K562 (cell line): Measurements from ENCODE around the gene PHF12. TPM values are rescaled to one million over a fixed set of nuclear protein-coding genes. Genes with fewer than 3 reads are reported as not detected.

ENCODE experiments used
- ATAC-seq: fragments of 200-7000 bp; cut with Tn5 transposase; 3 replicates; pipeline ENCODE4 v1.9.1; 2020; ENCODE audit warnings: moderate library complexity
- BruUV-seq: library from RNA; stranded (reverse); fragments of 400-500 nt; replicated peaks from 2 replicates; lab custom pipeline; 2021; lab: Mats Ljungman, UMichigan
- CTCF ChIA-PET: fragments of 300-600 bp; formaldehyde crosslinking; extraction: SDS; loops from one replicate; lab custom pipeline; 2021; ENCODE audit warnings: low intra/inter-chr PET ratio; lab: Yijun Ruan, JAX
- POLR2A ChIA-PET: fragments of 300-600, 350-650 bp; sonication (Branson Sonifier 250); formaldehyde crosslinking; extraction: SDS; loops from one replicate; lab custom pipeline; 2021; ENCODE audit warnings: antibody characterized with exemption, inconsistent platforms; lab: Yijun Ruan, JAX
- DNase-seq, 4 experiments: peaks; one replicate each; pipeline versions ENCODE4 v3.0.0 to v3.0.0-alpha.2; 2011 to 2018; ENCODE audit warnings: low spot score in 3 of 4, mixed read lengths in 3 of 4; ENCODE audit errors: extremely low read depth in 1 of 4
- FAIRE-seq: peaks from 2 replicates; lab custom pipeline; 2011; peaks lifted over from hg19 to GRCh38; lab: Jason Lieb, UNC
- H2AFZ ChIP-seq: 2 replicates; pipeline ENCODE4 v1.6.0; 2011; ENCODE audit warnings: low read depth, low read length, control low read depth, inconsistent platforms
- H3K27ac ChIP-seq: fragments of 200-600 bp; 3 replicates; pipeline ENCODE4 v1.8.0; 2011; ENCODE audit warnings: low read depth, mild to moderate bottlenecking, control low read depth, inconsistent platforms, low read length, moderate library complexity, mixed read lengths; ENCODE audit errors: extremely low read depth
- H3K27me3 ChIP-seq, 2 experiments: fragments of 300-600 bp in 1 of 2; 2 replicates in 1 of 2; 3 replicates in 1 of 2; pipeline versions ENCODE4 v1.6.0 to v1.8.0; 2011; ENCODE audit warnings: inconsistent platforms in 2 of 2, low read length in 2 of 2, mild to moderate bottlenecking in 1 of 2, mixed read lengths in 1 of 2, moderate library complexity in 1 of 2; ENCODE audit not compliant: control insufficient read depth in 2 of 2, insufficient read depth in 2 of 2
- H3K36me3 ChIP-seq: fragments of 300-600 bp; 3 replicates; pipeline ENCODE4 v1.8.0; 2011; ENCODE audit warnings: mild to moderate bottlenecking, low read length, inconsistent platforms; ENCODE audit not compliant: control insufficient read depth, insufficient read depth
- H3K4me1 ChIP-seq, 2 experiments: fragments of 200-600 bp in 1 of 2; replicated peaks in 1 of 2; 2 replicates in 1 of 2; 3 replicates in 1 of 2; pipeline versions ENCODE4 v1.5.1 to v1.8.0; 2011; ENCODE audit warnings: inconsistent platforms in 2 of 2, low read length in 2 of 2, mild to moderate bottlenecking in 1 of 2, mixed read lengths in 1 of 2, moderate library complexity in 1 of 2; ENCODE audit not compliant: control insufficient read depth in 2 of 2, insufficient read depth in 2 of 2
- H3K4me2 ChIP-seq: 2 replicates; pipeline ENCODE4 v1.6.1; 2011; ENCODE audit warnings: low read length, control low read depth, inconsistent platforms, mixed read lengths; ENCODE audit not compliant: insufficient read depth
- H3K4me3 ChIP-seq: fragments of 200-600 bp; sonication (generic), shearing (Covaris generic); 2 replicates; pipeline ENCODE4 v1.5.1; 2016; ENCODE audit warnings: control low read depth, inconsistent platforms
- H3K79me2 ChIP-seq: fragments of 200-600 bp; 3 replicates; pipeline ENCODE4 v1.8.0; 2011; ENCODE audit warnings: low read length, inconsistent platforms; ENCODE audit not compliant: control insufficient read depth, insufficient read depth
- H3K9ac ChIP-seq, 2 experiments: 2 replicates each; pipeline versions ENCODE4 v1.6.0 to v1.6.1; 2011; ENCODE audit warnings: low read depth in 2 of 2, low read length in 2 of 2, control low read depth in 1 of 2, inconsistent platforms in 1 of 2, mild to moderate bottlenecking in 1 of 2, mixed read lengths in 1 of 2; ENCODE audit not compliant: insufficient read depth in 1 of 2
- H3K9me1 ChIP-seq: one replicate; pipeline ENCODE4 v1.6.0; 2011; ENCODE audit warnings: inconsistent platforms, mild to moderate bottlenecking, low read length, moderate library complexity; ENCODE audit not compliant: control insufficient read depth, insufficient read depth
- H3K9me3 ChIP-seq: replicated peaks from 2 replicates; pipeline ENCODE4 v1.5.1; 2011; ENCODE audit warnings: low read depth, low read length, inconsistent platforms; ENCODE audit not compliant: control insufficient read depth, insufficient read depth
- H4K20me1 ChIP-seq: replicated peaks from 2 replicates; pipeline ENCODE4 v1.6.1; 2011; ENCODE audit warnings: low read length, inconsistent platforms, mixed read lengths; ENCODE audit not compliant: control insufficient read depth, insufficient read depth
- BRF1 ChIP-seq: IDR thresholded peaks from 3 replicates; pipeline ENCODE4 v1.6.1; 2011; ENCODE audit warnings: borderline replicate concordance, mild to moderate bottlenecking; ENCODE audit not compliant: insufficient read length; ENCODE audit errors: extremely low read depth
- FOXK2 ChIP-seq, 2 experiments: fragments of 450-650 bp; IDR thresholded peaks in 1 of 2; conservative IDR thresholded peaks in 1 of 2; 2 replicates each; pipeline ENCODE4 v1.6.1; 2016; ENCODE audit warnings: low read depth in 2 of 2, mild to moderate bottlenecking in 1 of 2
- MTA1 ChIP-seq: fragments of 450-650 bp; IDR thresholded peaks from 2 replicates; pipeline ENCODE4 v1.6.1; 2017; ENCODE audit warnings: borderline replicate concordance
- PHB2 ChIP-seq: fragments of 450-650 bp; IDR thresholded peaks from 2 replicates; pipeline ENCODE4 v1.6.1; 2017; ENCODE audit warnings: low read depth
- SMAD4 ChIP-seq: fragments of 250-450 bp; sonication (Bioruptor Pico); conservative IDR thresholded peaks from 2 replicates; pipeline ENCODE4 v1.8.0; 2021; ENCODE audit warnings: inconsistent platforms, mild to moderate bottlenecking, moderate library complexity
- SMARCA5 ChIP-seq: fragments of 450-650 bp; IDR thresholded peaks from 2 replicates; pipeline ENCODE4 v1.6.1; 2016
- VEZF1 ChIP-seq: fragments of 200-800 bp; sonication (Bioruptor generic); IDR thresholded peaks from 2 replicates; pipeline ENCODE4 v1.6.1; 2017; ENCODE audit warnings: missing genetic modification characterization, missing compliant biosample characterization
- ZC3H8 ChIP-seq: fragments of 450-650 bp; IDR thresholded peaks from 2 replicates; pipeline ENCODE4 v1.6.1; 2017
- ZNF121 ChIP-seq: sonication (generic); formaldehyde crosslinking; conservative IDR thresholded peaks from 2 replicates; pipeline ENCODE4 v1.8.0; 2022; ENCODE audit warnings: missing genetic modification reagents
- ZNF24 ChIP-seq: fragments of 450-650 bp; IDR thresholded peaks from 2 replicates; pipeline ENCODE4 v1.6.1; 2016
- ZNF41 ChIP-seq: fragments of 250-450 bp; sonication (Bioruptor Pico); conservative IDR thresholded peaks from 2 replicates; pipeline ENCODE4 v1.4.0; 2020; ENCODE audit warnings: mild to moderate bottlenecking
- ZNF717 ChIP-seq: fragments of 250-450 bp; sonication (Bioruptor Pico); IDR thresholded peaks from 2 replicates; pipeline ENCODE4 v1.5.0; 2021
- WGBS: fragments of 100-300 bp; shearing (Covaris generic); methylation state at CpG from one replicate; pipeline ENCODE4 v1.1.6; 2016; ENCODE audit warnings: low coverage, mixed read lengths; ENCODE audit not compliant: insufficient coverage; ENCODE audit errors: missing lambda C conversion rate; 5-methylcytosine and 5-hydroxymethylcytosine counted together
- in situ Hi-C: fragments of 300-500 bp; cut with MboI; formaldehyde crosslinking; loops from 4 replicates; pipeline ENCODE4 v1.15.0; 2018; ENCODE audit warnings: inconsistent platforms, mixed read lengths
- intact Hi-C: fragments of 100-400 bp; cut with micrococcal nuclease; formaldehyde crosslinking; loops from 2 replicates; pipeline ENCODE4 v1.14.2; 2022
- polyA plus RNA-seq, 8 experiments: library from polyadenylated mRNA; depleted of rRNA in 4 of 8; stranded (reverse) in 5 of 8; unstranded in 3 of 8; fragments of >200 nt; fragmentation: Nextera tagmentation in 2 of 8; fragmentation: Illumina TruSeq in 1 of 8; extraction: Ambion mirVana in 2 of 8; extraction: Trizol in 1 of 8; gene quantifications; 2 replicates each; pipeline versions ENCODE4 v1.2.1 to v1.2.3, GENCODE V29; 2011 to 2014; ENCODE audit warnings: inconsistent platforms in 1 of 8, missing spikeins in 1 of 8
- total RNA-seq, 7 experiments: library from RNA; depleted of rRNA in 6 of 7; stranded (reverse); fragments of >200 nt in 6 of 7; fragmentation: Illumina TruSeq in 2 of 7; extraction: Trizol in 2 of 7; gene quantifications; 2 replicates each; pipeline versions ENCODE4 v1.2.1 to v1.2.3, GENCODE V29; 2011 to 2021; ENCODE audit warnings: low replicate concordance in 1 of 7
- TF ChIP-seq, protein P1 (sequence below): fragments of 250-450 bp; sonication (Bioruptor Pico); IDR thresholded peaks from 2 replicates; pipeline ENCODE4 v1.5.0; 2020; ENCODE audit warnings: mild to moderate bottlenecking, borderline replicate concordance
- TF ChIP-seq, protein P2 (sequence below), 2 experiments: fragments of 450-650 bp; IDR thresholded peaks; 2 replicates each; pipeline ENCODE4 v1.6.1; 2018; ENCODE audit warnings: mild to moderate bottlenecking in 2 of 2, low read depth in 1 of 2; ENCODE audit not compliant: partially characterized antibody in 2 of 2

PHF12 gene
- total and polyA plus RNA-seq, 9 of the 15 experiments (the other 6 are each of a cell fraction or from before 2014, with no cell fraction given): 0.82 to 31.3 (median 13.5) TPM

GRCh38 chr17:28865946-28866752 is 85.2 kb downstream of the PHF12 start:
- Histone ChIP-seq H3K4me2 (peak overlapping the region; percentile 75), H3K4me1 (peaks cover 67 to 70% of the 10 kb centered on the region in 2 experiments), H3K36me3 (peaks cover 6% of the 10 kb centered on the region; the same call in 2 of the 3 replicates), H4K20me1 (no peaks in the 10 kb centered on the region), H3K9me3 (no peaks in the 10 kb centered on the region), H3K27me3 (no peaks in the 10 kb centered on the region), H3K4me3 (no peak overlapping the region), H3K9me1 (no peaks in the 10 kb centered on the region), H3K27ac (peak overlapping the region; percentile 94), H2AFZ (peak overlapping the region; percentile 64), H3K79me2 (peaks cover 36% of the 10 kb centered on the region), H3K9ac (peak overlapping the region; percentile 49 to 78; a peak in 3 of 4 replicates)
- POLR2A ChIA-PET: interaction anchor here (0.6 to 1.5 kb wide), 19 partner anchors 8 to 139 kb away, joined by 3 to 6 read pairs (median 3); partner anchors contain the start of gene FAM222B
- FAIRE-seq: no peak
- in situ Hi-C loops (no loop called here), intact Hi-C loops (no loop called here)
- peak in 2 of 4 experiments; percentile 54 to 75 for DNase-seq
- CTCF ChIA-PET: no interaction called here
- BruUV-seq: no TSS peak
- WGBS: 21% methylated on average over 13 of the region's 13 CpGs
- peak; percentile 17 for ATAC-seq
- TF ChIP-seq, protein P1, sequence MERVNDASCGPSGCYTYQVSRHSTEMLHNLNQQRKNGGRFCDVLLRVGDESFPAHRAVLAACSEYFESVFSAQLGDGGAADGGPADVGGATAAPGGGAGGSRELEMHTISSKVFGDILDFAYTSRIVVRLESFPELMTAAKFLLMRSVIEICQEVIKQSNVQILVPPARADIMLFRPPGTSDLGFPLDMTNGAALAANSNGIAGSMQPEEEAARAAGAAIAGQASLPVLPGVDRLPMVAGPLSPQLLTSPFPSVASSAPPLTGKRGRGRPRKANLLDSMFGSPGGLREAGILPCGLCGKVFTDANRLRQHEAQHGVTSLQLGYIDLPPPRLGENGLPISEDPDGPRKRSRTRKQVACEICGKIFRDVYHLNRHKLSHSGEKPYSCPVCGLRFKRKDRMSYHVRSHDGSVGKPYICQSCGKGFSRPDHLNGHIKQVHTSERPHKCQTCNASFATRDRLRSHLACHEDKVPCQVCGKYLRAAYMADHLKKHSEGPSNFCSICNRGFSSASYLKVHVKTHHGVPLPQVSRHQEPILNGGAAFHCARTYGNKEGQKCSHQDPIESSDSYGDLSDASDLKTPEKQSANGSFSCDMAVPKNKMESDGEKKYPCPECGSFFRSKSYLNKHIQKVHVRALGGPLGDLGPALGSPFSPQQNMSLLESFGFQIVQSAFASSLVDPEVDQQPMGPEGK (CRISPR knock-in tag): 0 out of 2 replicates have a peak, but pooled peaks have one; percentile 45
- peak; percentile 24 to 39; a peak in 3 of 4 replicates for TF ChIP-seq FOXK2 (conservative IDR thresholded peaks at IDR 0.05 in 1 of 2, IDR thresholded peaks at IDR 0.05 in 1 of 2; ENCODE audit: low read depth in 2 of 2)
- TF ChIP-seq ZC3H8: peak; percentile 75; the same call in 1 of the 2 replicates
- TF ChIP-seq PHB2: 0 out of 2 replicates have a peak, but pooled peaks have one; percentile 23
- peak; percentile 20; the same call in 1 of the 2 replicates for TF ChIP-seq MTA1
- TF ChIP-seq ZNF41 (CRISPR knock-in tag): no peak
- no peak for TF ChIP-seq ZNF24
- no peak for TF ChIP-seq VEZF1 (CRISPR knock-in tag)
- 0 out of 2 replicates have a peak, but pooled peaks have one; percentile 1 for TF ChIP-seq ZNF717
- TF ChIP-seq SMAD4: no peak
- TF ChIP-seq BRF1: no peak
- TF ChIP-seq, protein P2, sequence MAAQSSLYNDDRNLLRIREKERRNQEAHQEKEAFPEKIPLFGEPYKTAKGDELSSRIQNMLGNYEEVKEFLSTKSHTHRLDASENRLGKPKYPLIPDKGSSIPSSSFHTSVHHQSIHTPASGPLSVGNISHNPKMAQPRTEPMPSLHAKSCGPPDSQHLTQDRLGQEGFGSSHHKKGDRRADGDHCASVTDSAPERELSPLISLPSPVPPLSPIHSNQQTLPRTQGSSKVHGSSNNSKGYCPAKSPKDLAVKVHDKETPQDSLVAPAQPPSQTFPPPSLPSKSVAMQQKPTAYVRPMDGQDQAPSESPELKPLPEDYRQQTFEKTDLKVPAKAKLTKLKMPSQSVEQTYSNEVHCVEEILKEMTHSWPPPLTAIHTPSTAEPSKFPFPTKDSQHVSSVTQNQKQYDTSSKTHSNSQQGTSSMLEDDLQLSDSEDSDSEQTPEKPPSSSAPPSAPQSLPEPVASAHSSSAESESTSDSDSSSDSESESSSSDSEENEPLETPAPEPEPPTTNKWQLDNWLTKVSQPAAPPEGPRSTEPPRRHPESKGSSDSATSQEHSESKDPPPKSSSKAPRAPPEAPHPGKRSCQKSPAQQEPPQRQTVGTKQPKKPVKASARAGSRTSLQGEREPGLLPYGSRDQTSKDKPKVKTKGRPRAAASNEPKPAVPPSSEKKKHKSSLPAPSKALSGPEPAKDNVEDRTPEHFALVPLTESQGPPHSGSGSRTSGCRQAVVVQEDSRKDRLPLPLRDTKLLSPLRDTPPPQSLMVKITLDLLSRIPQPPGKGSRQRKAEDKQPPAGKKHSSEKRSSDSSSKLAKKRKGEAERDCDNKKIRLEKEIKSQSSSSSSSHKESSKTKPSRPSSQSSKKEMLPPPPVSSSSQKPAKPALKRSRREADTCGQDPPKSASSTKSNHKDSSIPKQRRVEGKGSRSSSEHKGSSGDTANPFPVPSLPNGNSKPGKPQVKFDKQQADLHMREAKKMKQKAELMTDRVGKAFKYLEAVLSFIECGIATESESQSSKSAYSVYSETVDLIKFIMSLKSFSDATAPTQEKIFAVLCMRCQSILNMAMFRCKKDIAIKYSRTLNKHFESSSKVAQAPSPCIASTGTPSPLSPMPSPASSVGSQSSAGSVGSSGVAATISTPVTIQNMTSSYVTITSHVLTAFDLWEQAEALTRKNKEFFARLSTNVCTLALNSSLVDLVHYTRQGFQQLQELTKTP (IDR thresholded peaks at IDR 0.05; ENCODE audit: low read depth in 1 of 2, partially characterized antibody in 2 of 2): no peak
- peak; percentile 76; the same call in 1 of the 2 replicates for TF ChIP-seq SMARCA5
- TF ChIP-seq ZNF121 (CRISPR knock-in tag): no peak
